Measurements from ENCODE around the gene MTERF4. TPM values are rescaled to one million over a fixed set of nuclear protein-coding genes. Genes with fewer than 3 reads are reported as not detected.

Gene MTERF4
- total and polyA plus RNA-seq, 2 donors = 34.5 to 41.7 TPM

DNA sequence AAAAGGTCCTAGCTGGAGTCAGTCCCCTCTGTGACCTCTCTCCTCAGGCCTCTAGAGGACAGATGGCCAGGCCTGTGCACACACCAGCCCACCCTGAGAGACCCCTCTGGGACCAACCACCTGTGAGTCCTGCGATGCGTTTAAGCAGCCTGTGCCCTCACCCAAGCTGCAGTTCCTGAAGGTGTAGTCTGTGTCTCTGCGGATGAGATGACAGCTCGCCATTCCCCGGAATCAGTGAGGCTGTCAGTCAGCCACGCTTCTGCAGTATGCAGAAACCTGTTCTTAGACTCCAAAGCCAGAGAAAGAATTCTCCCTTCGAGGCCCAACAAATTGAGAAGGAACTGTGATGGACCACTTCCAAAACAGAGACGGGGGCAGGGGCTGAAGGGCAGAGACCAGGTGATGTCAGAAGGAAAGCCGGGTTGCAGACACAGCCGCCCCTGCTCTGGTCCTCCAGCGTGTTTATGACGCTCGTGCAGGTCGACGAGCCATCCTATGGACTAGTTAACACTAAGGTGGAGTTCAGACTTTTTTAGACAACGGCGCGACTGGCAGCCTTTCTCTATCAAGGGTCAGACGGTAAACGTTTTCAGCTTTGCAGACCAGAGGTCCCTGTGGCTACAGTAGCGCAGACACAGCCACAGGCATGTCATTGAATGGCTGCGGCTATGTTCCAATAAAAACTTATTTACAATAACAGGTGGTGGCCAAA is 10.2 kb downstream of the MTERF4 start:
- Histone ChIP-seq H3K27me3 (ENCODE audit: control insufficient read depth in 2 of 2, insufficient read depth in 1 of 2, low read length in 1 of 2) (no peaks in the 10 kb centered on the region), H3K9me3 (ENCODE audit: control insufficient read depth in 2 of 2, insufficient read depth in 1 of 2, low read length in 1 of 2) (no peaks in the 10 kb centered on the region), H3K36me3 (ENCODE audit: control insufficient read depth in 2 of 2, insufficient read depth in 2 of 2, low read length in 1 of 2) (peaks cover 76 to 81% of the 10 kb centered on the region in 2 donors), H3K4me1 (ENCODE audit: control insufficient read depth in 2 of 2, insufficient read depth in 2 of 2, low read length in 2 of 2) (peaks cover 7 to 14% of the 10 kb centered on the region in 2 donors), H3K27ac (ENCODE audit: low read depth in 1 of 2, low read length in 1 of 2) (no peak overlapping the region), H3K4me3 (ENCODE audit: low read length in 2 of 2) (no peak overlapping the region)
- DNase-seq (ENCODE audit: low read depth in 6 of 9, low spot score in 9 of 9) = no peak
- WGBS = 97% methylated on average over 22 of the region's 22 CpGs

GRCh38 chr2:241091201-241091600 is 10.9 kb downstream of the MTERF4 start:
- WGBS = 94% methylated on average over 10 of the region's 10 CpGs
- Histone ChIP-seq H3K4me1 (ENCODE audit: control insufficient read depth in 2 of 2, insufficient read depth in 2 of 2, low read length in 2 of 2) (peaks cover 7 to 12% of the 10 kb centered on the region in 2 donors), H3K27ac (ENCODE audit: low read depth in 1 of 2, low read length in 1 of 2) (no peak overlapping the region), H3K27me3 (ENCODE audit: control insufficient read depth in 2 of 2, insufficient read depth in 1 of 2, low read length in 1 of 2) (no peaks in the 10 kb centered on the region), H3K36me3 (ENCODE audit: control insufficient read depth in 2 of 2, insufficient read depth in 2 of 2, low read length in 1 of 2) (peaks cover 81 to 83% of the 10 kb centered on the region in 2 donors), H3K4me3 (ENCODE audit: low read length in 2 of 2) (no peak overlapping the region), H3K9me3 (ENCODE audit: control insufficient read depth in 2 of 2, insufficient read depth in 1 of 2, low read length in 1 of 2) (no peaks in the 10 kb centered on the region)
- no peak for DNase-seq (ENCODE audit: low read depth in 6 of 9, low spot score in 9 of 9)

DNA sequence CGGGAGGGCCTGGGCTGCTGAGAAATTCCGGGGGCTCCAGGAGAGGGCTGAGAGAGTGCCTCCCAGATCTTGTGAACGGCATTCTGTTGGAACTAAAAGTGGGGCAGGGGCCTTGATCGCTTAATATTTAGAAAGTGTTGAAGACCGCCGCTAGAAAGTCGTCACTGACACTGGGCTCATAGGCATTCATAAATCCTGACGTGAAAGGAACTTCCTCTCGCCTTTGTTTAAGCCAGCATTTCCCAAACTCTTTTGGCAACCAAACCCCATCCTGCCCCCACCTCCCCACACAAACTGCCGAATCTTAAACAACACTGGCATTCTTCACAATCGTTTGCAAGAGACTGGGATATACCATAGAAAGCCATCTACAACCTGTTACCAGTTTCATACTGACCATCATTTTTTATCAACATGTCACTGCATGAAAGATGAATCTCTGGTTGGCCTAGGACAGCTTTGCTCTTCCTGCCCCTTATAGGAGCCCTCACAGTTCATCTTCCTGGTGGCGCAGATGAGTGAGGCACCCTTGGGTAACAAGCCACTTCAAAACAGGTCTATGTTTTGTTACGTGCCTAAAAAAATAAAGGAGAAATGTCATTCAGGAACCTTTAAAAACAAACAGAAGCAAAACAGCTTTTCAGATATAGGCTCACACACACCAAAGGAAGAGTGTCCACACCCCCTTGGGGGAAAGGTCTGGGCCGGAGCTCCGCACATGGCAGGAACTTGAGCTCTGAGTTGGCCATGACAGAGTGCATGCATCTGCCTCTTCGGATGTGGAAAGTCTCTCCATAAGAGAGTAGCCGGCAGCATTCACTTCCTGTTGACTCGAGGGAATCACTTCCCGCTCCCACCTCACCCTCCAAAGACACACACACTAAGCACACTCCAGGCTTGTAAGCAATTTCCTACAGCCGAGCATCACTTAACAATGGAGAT is 13.0 kb downstream of the MTERF4 start:
- Histone ChIP-seq H3K36me3 (ENCODE audit: control insufficient read depth in 2 of 2, insufficient read depth in 2 of 2, low read length in 1 of 2) (peaks cover 65 to 71% of the 10 kb centered on the region in 2 donors), H3K27ac (ENCODE audit: low read depth in 1 of 2, low read length in 1 of 2) (no peak overlapping the region), H3K4me1 (ENCODE audit: control insufficient read depth in 2 of 2, insufficient read depth in 2 of 2, low read length in 2 of 2) (no peaks in the 10 kb centered on the region), H3K9me3 (ENCODE audit: control insufficient read depth in 2 of 2, insufficient read depth in 1 of 2, low read length in 1 of 2) (no peaks in the 10 kb centered on the region), H3K4me3 (ENCODE audit: low read length in 2 of 2) (no peak overlapping the region), H3K27me3 (ENCODE audit: control insufficient read depth in 2 of 2, insufficient read depth in 1 of 2, low read length in 1 of 2) (no peaks in the 10 kb centered on the region)
- 93% methylated on average over 20 of the region's 20 CpGs for WGBS
- no peak for DNase-seq (ENCODE audit: low read depth in 6 of 9, low spot score in 9 of 9)

- H3K4me3 ChIP-seq (ENCODE audit: low read length in 2 of 2) = no peak overlapping the region
- H3K27me3 ChIP-seq (ENCODE audit: control insufficient read depth in 2 of 2, insufficient read depth in 1 of 2, low read length in 1 of 2) = no peaks in the 10 kb centered on the region
- peaks cover 59 to 65% of the 10 kb centered on the region in 2 donors for H3K36me3 ChIP-seq (ENCODE audit: control insufficient read depth in 2 of 2, insufficient read depth in 2 of 2, low read length in 1 of 2)
- no peak overlapping the region for H3K27ac ChIP-seq (ENCODE audit: low read depth in 1 of 2, low read length in 1 of 2)
- no peak for DNase-seq (ENCODE audit: low read depth in 6 of 9, low spot score in 9 of 9)
- no peaks in the 10 kb centered on the region for H3K4me1 ChIP-seq (ENCODE audit: control insufficient read depth in 2 of 2, insufficient read depth in 2 of 2, low read length in 2 of 2)
- no peaks in the 10 kb centered on the region for H3K9me3 ChIP-seq (ENCODE audit: control insufficient read depth in 2 of 2, insufficient read depth in 1 of 2, low read length in 1 of 2)
- WGBS = 93% methylated on average over 8 of the region's 8 CpGs
Measured at GRCh38 chr2:241088376-241088775, 13.7 kb downstream of the MTERF4 start.

- DNase-seq (ENCODE audit: low read depth in 6 of 9, low spot score in 9 of 9) = no peak
- no peaks in the 10 kb centered on the region for H3K9me3 ChIP-seq (ENCODE audit: control insufficient read depth in 2 of 2, insufficient read depth in 1 of 2, low read length in 1 of 2)
- H3K4me3 ChIP-seq (ENCODE audit: low read length in 2 of 2) = no peak overlapping the region
- H3K27ac ChIP-seq (ENCODE audit: low read depth in 1 of 2, low read length in 1 of 2) = no peak overlapping the region
- WGBS = 98% methylated on average over 29 of the region's 29 CpGs
- H3K36me3 ChIP-seq (ENCODE audit: control insufficient read depth in 2 of 2, insufficient read depth in 2 of 2, low read length in 1 of 2) = peaks cover 53 to 57% of the 10 kb centered on the region in 2 donors
- H3K4me1 ChIP-seq (ENCODE audit: control insufficient read depth in 2 of 2, insufficient read depth in 2 of 2, low read length in 2 of 2) = no peaks in the 10 kb centered on the region
- no peaks in the 10 kb centered on the region for H3K27me3 ChIP-seq (ENCODE audit: control insufficient read depth in 2 of 2, insufficient read depth in 1 of 2, low read length in 1 of 2)
Measured at GRCh38 chr2:241087420-241088268, 14.4 kb downstream of the MTERF4 start.

DNA sequence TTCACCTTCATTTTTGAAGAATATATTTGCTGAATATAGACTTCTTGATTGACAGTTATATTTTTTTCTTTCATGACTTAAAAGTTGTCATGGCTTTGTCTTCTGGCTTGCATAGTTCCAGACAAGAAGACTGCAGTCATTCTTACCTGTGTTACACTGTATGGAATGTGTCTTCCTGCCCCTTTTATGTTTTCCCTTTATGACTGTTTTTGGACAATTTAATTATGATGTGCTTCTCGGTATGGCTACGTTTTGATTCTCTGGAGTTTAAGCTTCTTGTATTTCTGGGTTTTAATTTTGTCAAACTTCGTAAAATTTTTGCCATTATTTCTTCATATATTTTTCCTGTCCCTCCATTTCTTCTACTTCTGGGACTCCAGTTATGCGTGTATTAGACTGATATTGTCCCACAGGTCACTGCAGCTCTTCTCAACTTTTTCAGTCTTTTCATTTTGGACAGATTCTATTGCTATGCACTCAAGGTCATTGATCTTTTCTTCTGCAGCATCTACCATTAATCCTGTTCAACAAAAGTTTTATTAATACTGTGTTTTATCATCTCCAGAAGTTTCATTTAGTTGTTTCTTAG is 17.1 kb downstream of the MTERF4 start:
- H3K4me1 ChIP-seq (ENCODE audit: control insufficient read depth in 2 of 2, insufficient read depth in 2 of 2, low read length in 2 of 2) = no peaks in the 10 kb centered on the region
- no peaks in the 10 kb centered on the region for H3K9me3 ChIP-seq (ENCODE audit: control insufficient read depth in 2 of 2, insufficient read depth in 1 of 2, low read length in 1 of 2)
- no peaks in the 10 kb centered on the region for H3K27me3 ChIP-seq (ENCODE audit: control insufficient read depth in 2 of 2, insufficient read depth in 1 of 2, low read length in 1 of 2)
- no peak for DNase-seq (ENCODE audit: low read depth in 6 of 9, low spot score in 9 of 9)
- no peak overlapping the region for H3K4me3 ChIP-seq (ENCODE audit: low read length in 2 of 2)
- H3K36me3 ChIP-seq (ENCODE audit: control insufficient read depth in 2 of 2, insufficient read depth in 2 of 2, low read length in 1 of 2) = peaks cover 37% of the 10 kb centered on the region in 2 donors
- WGBS = 98% methylated on average over 4 of the region's 4 CpGs
- no peak overlapping the region for H3K27ac ChIP-seq (ENCODE audit: low read depth in 1 of 2, low read length in 1 of 2)

DNA sequence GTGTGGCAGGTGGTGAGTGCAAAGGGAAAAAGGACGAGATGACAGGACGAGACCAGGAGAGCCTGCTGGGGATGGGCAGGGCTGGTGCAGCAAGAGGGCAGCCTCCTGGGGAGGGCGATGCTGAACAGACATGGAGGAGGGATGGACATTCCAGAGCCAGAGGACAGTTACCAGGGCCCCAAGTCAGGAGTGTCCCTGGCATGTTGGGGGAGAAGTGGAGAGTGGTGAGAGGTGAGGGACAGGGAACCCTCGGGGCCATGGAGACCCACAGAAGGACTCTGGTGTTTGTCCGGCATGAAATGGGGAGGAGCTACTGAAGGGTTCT is 19.0 kb downstream of the MTERF4 start:
- H3K36me3 ChIP-seq (ENCODE audit: control insufficient read depth in 2 of 2, insufficient read depth in 2 of 2, low read length in 1 of 2) = peaks cover 19% of the 10 kb centered on the region in 2 donors
- H3K4me1 ChIP-seq (ENCODE audit: control insufficient read depth in 2 of 2, insufficient read depth in 2 of 2, low read length in 2 of 2) = no peaks in the 10 kb centered on the region
- no peak overlapping the region for H3K27ac ChIP-seq (ENCODE audit: low read depth in 1 of 2, low read length in 1 of 2)
- no peak overlapping the region for H3K4me3 ChIP-seq (ENCODE audit: low read length in 2 of 2)
- WGBS = 96% methylated on average over 5 of the region's 5 CpGs
- no peaks in the 10 kb centered on the region for H3K27me3 ChIP-seq (ENCODE audit: control insufficient read depth in 2 of 2, insufficient read depth in 1 of 2, low read length in 1 of 2)
- no peaks in the 10 kb centered on the region for H3K9me3 ChIP-seq (ENCODE audit: control insufficient read depth in 2 of 2, insufficient read depth in 1 of 2, low read length in 1 of 2)
- no peak for DNase-seq (ENCODE audit: low read depth in 6 of 9, low spot score in 9 of 9)

DNA sequence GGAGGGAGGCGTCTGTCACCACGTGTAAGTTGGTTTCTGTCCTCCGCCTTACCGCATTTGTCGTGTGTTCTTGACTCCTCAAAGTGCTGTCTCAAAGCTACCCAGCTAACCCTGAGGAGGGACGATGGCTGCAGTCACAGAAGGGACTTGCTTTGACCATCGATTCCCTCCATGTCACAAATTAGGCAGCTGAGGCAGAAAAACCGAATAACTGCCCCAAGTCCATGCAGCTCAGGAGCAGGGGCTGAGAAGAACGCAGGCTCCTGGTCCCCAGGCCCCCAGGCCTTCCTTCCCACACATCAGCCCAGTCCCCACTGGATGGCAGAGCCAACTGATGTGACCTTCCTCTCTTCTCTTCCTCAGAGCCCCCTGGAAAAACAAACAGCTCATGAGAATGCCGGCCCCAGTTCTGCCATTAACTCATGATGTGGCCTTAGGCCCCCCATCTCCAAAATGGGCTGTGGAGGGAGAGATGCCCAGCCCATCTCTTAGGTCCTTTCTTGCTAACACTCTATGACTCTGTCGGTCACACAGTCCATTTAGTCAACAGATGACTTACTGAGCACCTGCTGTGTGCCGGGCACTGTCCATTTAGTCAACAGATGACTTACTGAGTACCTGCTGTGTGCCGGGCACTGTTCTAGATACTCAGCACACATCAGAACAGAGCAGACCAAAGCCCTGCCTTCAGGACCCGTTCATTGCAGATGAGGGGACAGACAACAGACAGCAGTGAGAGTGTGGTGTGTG is 19.6 kb downstream of the MTERF4 start:
- Histone ChIP-seq H3K9me3 (ENCODE audit: control insufficient read depth in 2 of 2, insufficient read depth in 1 of 2, low read length in 1 of 2) (no peaks in the 10 kb centered on the region), H3K36me3 (ENCODE audit: control insufficient read depth in 2 of 2, insufficient read depth in 2 of 2, low read length in 1 of 2) (peaks cover 13 to 14% of the 10 kb centered on the region in 2 donors), H3K27me3 (ENCODE audit: control insufficient read depth in 2 of 2, insufficient read depth in 1 of 2, low read length in 1 of 2) (no peaks in the 10 kb centered on the region), H3K4me3 (ENCODE audit: low read length in 2 of 2) (no peak overlapping the region), H3K27ac (ENCODE audit: low read depth in 1 of 2, low read length in 1 of 2) (no peak overlapping the region), H3K4me1 (ENCODE audit: control insufficient read depth in 2 of 2, insufficient read depth in 2 of 2, low read length in 2 of 2) (no peaks in the 10 kb centered on the region)
- DNase-seq (ENCODE audit: low read depth in 6 of 9, low spot score in 9 of 9) = no peak
- WGBS = 93% methylated on average over 14 of the region's 14 CpGs
